ENCODE data around the gene ADCK2. TPM values are rescaled to one million over a fixed set of nuclear protein-coding genes. Genes with fewer than 3 reads are reported as not detected.

The ADCK2 gene
- total and polyA plus RNA-seq, 9 of the 15 experiments (the other 6 are each of a cell fraction or from before 2014, with no cell fraction given): 0.08 to 14.3 (median 9.7) TPM

DNA sequence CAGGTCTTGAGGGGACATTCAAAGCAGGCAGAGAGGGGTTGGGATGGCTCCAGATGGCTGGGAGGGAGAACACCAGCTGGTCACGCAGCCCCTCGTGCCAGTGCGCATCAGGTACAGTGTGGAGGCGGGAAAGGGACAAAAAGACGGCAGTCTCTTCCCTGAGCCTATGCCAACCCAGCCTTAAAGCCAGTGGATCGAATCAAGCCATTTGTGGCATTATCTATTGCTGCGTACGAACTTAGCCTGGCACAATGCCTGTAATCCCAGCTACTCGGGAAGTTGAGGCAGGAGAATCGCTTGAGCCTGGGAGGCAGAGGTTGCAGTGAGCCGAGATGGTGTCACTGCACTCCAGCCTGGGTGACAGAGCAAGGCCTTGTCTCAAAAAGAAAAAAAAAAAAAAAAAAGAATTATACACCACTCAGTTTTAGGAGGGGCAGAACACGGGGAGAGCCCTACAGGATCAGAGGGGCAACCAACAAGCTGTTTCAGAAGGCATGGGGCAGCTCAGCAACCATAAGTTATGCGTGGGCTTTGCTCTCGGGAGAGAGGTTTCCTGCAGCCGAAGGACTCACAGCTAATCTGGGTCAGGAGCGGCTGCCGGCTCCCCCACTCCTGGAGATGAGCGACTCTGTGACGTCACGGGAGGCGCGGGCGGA lies 23.4 kb downstream of the ADCK2 start (continued):
- TF ChIP-seq, protein P1, sequence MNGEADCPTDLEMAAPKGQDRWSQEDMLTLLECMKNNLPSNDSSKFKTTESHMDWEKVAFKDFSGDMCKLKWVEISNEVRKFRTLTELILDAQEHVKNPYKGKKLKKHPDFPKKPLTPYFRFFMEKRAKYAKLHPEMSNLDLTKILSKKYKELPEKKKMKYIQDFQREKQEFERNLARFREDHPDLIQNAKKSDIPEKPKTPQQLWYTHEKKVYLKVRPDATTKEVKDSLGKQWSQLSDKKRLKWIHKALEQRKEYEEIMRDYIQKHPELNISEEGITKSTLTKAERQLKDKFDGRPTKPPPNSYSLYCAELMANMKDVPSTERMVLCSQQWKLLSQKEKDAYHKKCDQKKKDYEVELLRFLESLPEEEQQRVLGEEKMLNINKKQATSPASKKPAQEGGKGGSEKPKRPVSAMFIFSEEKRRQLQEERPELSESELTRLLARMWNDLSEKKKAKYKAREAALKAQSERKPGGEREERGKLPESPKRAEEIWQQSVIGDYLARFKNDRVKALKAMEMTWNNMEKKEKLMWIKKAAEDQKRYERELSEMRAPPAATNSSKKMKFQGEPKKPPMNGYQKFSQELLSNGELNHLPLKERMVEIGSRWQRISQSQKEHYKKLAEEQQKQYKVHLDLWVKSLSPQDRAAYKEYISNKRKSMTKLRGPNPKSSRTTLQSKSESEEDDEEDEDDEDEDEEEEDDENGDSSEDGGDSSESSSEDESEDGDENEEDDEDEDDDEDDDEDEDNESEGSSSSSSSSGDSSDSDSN (IDR thresholded peaks at IDR 0.05; ENCODE audit: borderline replicate concordance in 1 of 2, low read depth in 2 of 2, low read length in 2 of 2): 0 out of 4 replicates have a peak, but pooled peaks of 1 of the 2 experiments have one; percentile 6
- TF ChIP-seq HEY1 (CRISPR knock-in tag; IDR thresholded peaks at IDR 0.05; ENCODE audit: borderline replicate concordance) (no peak; the same call in 1 of the 2 replicates), KLF16 (IDR thresholded peaks at IDR 0.05) (no peak), CBFB (CRISPR knock-in tag; IDR thresholded peaks at IDR 0.05) (peak; percentile 9; the same call in 1 of the 2 replicates), HDAC2 (IDR thresholded peaks at IDR 0.05) (0 out of 2 replicates have a peak, but pooled peaks have one; percentile 17), SAP30 (IDR thresholded peaks at IDR 0.05; ENCODE audit: borderline replicate concordance, insufficient read depth, low read depth, low read length, poor library complexity, severe bottlenecking) (no peak), KLF1 (tag; IDR thresholded peaks at IDR 0.05) (no peak), NONO (IDR thresholded peaks at IDR 0.05; ENCODE audit: low read depth in 2 of 2, low read length in 1 of 2) (no peak), ZSCAN32 (CRISPR knock-in tag; IDR thresholded peaks at IDR 0.05) (no peak), SMAD2 (IDR thresholded peaks at IDR 0.05; ENCODE audit: low read depth, low read length) (no peak), ZNF212 (CRISPR knock-in tag; IDR thresholded peaks at IDR 0.05) (no peak), SMARCA5 (IDR thresholded peaks at IDR 0.05) (peak; percentile 71; the same call in 1 of the 2 replicates)
- TF ChIP-seq, protein P2, sequence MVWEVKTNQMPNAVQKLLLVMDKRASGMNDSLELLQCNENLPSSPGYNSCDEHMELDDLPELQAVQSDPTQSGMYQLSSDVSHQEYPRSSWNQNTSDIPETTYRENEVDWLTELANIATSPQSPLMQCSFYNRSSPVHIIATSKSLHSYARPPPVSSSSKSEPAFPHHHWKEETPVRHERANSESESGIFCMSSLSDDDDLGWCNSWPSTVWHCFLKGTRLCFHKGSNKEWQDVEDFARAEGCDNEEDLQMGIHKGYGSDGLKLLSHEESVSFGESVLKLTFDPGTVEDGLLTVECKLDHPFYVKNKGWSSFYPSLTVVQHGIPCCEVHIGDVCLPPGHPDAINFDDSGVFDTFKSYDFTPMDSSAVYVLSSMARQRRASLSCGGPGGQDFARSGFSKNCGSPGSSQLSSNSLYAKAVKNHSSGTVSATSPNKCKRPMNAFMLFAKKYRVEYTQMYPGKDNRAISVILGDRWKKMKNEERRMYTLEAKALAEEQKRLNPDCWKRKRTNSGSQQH (CRISPR knock-in tag; IDR thresholded peaks at IDR 0.05): 0 out of 2 replicates have a peak, but pooled peaks have one; percentile 11
- TF ChIP-seq, protein P3, sequence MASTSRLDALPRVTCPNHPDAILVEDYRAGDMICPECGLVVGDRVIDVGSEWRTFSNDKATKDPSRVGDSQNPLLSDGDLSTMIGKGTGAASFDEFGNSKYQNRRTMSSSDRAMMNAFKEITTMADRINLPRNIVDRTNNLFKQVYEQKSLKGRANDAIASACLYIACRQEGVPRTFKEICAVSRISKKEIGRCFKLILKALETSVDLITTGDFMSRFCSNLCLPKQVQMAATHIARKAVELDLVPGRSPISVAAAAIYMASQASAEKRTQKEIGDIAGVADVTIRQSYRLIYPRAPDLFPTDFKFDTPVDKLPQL (IDR thresholded peaks at IDR 0.05; ENCODE audit: extremely low read depth, insufficient read length): peak; percentile 35
- TF ChIP-seq, protein P4, sequence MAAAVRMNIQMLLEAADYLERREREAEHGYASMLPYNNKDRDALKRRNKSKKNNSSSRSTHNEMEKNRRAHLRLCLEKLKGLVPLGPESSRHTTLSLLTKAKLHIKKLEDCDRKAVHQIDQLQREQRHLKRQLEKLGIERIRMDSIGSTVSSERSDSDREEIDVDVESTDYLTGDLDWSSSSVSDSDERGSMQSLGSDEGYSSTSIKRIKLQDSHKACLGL (CRISPR knock-in tag; IDR thresholded peaks at IDR 0.05; ENCODE audit: borderline replicate concordance, poor library complexity, severe bottlenecking): no peak
- TF ChIP-seq, protein P5, sequence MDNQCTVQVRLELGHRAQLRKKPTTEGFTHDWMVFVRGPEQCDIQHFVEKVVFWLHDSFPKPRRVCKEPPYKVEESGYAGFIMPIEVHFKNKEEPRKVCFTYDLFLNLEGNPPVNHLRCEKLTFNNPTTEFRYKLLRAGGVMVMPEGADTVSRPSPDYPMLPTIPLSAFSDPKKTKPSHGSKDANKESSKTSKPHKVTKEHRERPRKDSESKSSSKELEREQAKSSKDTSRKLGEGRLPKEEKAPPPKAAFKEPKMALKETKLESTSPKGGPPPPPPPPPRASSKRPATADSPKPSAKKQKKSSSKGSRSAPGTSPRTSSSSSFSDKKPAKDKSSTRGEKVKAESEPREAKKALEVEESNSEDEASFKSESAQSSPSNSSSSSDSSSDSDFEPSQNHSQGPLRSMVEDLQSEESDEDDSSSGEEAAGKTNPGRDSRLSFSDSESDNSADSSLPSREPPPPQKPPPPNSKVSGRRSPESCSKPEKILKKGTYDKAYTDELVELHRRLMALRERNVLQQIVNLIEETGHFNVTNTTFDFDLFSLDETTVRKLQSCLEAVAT (IDR thresholded peaks at IDR 0.05): peak in 1 of 2 experiments; percentile 70; a peak in 2 of 4 replicates
- TF ChIP-seq, protein P6, sequence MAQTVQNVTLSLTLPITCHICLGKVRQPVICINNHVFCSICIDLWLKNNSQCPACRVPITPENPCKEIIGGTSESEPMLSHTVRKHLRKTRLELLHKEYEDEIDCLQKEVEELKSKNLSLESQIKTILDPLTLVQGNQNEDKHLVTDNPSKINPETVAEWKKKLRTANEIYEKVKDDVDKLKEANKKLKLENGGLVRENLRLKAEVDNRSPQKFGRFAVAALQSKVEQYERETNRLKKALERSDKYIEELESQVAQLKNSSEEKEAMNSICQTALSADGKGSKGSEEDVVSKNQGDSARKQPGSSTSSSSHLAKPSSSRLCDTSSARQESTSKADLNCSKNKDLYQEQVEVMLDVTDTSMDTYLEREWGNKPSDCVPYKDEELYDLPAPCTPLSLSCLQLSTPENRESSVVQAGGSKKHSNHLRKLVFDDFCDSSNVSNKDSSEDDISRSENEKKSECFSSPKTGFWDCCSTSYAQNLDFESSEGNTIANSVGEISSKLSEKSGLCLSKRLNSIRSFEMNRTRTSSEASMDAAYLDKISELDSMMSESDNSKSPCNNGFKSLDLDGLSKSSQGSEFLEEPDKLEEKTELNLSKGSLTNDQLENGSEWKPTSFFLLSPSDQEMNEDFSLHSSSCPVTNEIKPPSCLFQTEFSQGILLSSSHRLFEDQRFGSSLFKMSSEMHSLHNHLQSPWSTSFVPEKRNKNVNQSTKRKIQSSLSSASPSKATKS (CRISPR knock-in tag; IDR thresholded peaks at IDR 0.05): 0 out of 2 replicates have a peak, but pooled peaks have one; percentile 26
